Stimulated activated CD4-positive, alpha-beta T cell treated with anti-CD3 and anti-CD28 coated beads, Interleukin-4, amount 100 ng/mL, for 4 hours (primary cell): ENCODE results near the gene IER2.
"Not testable (repeated sequence)": the region's sequence is repeated elsewhere in the genome, so short reads cannot be mapped to it uniquely, and the experiment has no call there.

Experiments
- DNase-seq, 2 experiments: peaks; one replicate each; pipeline ENCODE4 v3.0.0-alpha.2; 2020

The IER2 gene

DNA sequence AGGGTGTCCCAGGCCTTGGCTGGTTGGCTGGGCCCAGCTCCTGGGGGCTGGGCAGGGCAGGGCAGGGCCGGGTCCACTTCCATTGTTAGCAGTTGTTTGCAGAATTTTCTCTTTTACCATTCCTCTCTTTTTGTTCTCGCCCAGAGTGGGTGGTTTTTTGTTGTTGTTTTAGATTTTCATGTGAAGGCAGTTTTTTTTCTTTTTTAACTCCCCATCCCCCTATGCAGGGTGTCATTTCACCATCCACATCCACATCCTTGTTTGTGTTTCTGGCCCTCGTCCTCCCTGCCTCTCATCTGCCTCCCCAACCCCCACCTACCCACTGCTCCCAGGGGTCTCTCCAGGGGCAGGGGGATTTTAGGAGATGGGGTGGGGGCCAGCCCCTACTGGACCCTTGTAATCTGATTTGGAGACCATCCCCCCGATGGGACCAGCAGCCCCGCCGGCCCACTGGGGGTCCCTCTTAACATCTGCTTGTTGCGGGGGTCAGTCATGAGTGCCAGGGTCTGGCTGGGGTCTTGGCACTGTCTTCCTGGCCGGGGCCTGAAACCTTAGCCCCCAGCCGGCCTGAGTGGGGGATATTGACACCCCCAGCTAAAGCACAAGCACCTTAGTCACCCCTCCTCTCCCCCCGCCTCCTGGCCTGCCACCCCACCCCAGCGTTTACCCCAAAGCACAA is 10.4 kb upstream of the IER2 start:
- DNase-seq, result no peak

DNA sequence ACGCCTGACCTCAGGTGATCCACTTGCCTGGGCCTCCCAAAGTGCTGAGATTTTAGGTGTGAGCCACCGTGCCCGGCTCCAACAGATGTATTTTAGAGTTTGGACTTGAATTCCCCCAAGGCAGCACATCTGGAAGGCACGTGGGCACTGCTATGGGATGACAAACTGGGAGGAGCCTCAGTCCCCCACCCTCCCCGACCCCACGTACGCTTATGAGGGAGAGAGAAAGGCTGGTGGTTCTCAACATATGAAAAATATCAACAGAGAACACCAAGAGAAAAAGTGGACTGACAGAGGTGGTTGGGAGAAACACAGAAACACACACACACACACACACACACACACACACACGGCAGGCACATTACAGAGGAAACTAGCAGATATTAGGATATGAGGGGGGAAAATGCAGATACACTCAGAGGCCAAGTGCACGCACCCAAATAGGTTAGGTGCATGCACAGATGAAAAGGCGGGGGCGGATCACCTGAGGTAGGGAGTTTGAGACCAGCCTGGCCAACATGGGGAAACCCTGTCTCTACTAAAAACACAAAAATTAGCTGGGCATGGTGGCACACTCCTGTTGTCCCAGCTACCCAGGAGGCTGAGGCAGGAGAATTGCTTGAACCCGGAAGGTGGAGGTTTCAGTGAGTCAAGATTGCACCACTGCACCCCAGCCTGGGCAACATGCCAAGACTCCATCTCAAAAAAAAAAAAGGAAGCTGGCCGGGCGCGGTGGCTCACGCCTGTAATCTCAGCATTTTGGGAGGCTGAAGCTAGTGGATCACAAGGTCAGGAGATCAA is 3.2 kb upstream of the IER2 start:
- DNase-seq, result no peak

DNA sequence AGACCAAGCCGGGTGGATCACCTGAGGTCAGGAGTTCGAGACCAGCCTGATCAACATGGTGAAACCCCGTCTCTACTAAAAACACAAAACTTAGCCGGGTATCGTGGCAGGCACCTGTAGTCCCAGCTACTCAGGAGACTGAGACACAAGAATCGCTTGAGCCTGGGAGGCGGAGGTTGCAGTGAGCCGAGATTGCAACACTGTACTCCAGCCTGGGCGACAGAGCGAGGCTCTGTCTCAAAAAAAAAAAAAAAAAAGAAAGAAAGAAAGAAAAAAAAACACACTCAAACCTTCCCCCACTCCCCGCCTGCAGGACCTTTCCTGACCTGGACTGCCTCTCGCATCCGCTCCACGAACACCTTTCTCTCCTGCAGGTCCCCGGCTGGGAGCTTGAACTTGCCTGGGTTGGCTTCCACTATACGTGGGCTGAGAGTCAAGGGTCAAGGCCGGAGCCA is 1.0 kb upstream of the IER2 start:
- not testable (repeated sequence) for DNase-seq

DNA sequence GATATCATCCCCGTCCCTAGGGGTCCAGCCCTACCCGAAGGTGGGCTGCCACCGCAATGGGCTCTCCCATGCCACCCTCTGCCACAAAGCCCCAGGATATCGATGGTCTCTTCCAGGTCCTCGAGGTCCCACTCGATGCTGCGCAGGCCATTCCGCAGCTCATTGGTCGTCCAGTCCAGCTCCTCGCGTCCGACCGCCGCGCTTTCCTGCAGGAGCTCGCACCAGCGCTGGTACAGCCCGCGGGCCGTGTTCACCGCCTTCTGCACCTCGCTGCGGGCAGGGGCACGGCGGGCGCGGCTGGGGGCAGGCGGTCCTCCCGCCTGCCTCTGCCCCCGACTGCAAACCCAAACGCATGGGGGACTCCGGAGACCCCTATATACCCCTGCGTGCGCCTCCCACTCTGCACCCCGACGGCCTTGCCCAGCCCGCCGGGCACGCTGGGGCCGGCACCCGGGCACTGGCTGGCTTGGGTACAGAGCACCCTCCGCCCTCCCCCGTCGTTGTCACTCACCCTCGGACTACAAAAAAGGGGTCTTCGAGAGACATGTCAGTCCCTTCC is 504 bp upstream of the IER2 start:
- no peak for DNase-seq

DNA sequence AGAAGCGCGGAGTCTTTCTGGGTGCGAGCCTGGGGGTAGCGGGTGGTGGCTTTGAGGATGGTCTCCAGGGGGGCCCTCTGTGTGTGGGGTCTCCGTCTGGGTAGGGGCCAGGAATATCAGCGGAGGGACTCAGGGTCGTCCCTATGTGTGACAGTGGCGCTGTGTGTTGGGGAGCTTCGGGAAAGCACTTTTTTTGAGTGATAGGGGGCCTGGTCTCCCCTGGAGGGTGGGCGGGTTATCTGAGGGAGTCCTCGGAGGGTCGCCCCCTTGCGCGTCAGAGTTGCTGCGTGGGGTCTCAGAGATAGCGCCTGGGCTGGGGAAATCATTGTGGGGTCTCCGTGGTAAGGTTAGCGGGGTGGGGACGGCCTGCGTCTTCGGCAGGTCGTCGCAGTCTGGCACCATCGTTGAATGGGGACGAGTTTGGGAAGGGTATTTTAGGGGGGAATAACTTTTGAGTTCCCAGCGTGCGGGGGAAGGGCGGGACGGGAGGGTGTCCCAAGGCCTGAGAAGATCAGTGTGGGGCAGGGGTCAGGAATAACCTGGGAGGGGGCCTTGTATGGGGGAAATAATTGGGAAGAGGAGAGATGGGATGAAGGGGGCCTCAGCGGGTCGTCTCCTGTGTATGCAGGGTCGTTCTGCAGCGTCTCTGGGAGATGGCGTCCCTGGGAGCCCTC is 857 bp downstream of the IER2 start:
- DNase-seq, result peak; percentile 23 to 29

DNA sequence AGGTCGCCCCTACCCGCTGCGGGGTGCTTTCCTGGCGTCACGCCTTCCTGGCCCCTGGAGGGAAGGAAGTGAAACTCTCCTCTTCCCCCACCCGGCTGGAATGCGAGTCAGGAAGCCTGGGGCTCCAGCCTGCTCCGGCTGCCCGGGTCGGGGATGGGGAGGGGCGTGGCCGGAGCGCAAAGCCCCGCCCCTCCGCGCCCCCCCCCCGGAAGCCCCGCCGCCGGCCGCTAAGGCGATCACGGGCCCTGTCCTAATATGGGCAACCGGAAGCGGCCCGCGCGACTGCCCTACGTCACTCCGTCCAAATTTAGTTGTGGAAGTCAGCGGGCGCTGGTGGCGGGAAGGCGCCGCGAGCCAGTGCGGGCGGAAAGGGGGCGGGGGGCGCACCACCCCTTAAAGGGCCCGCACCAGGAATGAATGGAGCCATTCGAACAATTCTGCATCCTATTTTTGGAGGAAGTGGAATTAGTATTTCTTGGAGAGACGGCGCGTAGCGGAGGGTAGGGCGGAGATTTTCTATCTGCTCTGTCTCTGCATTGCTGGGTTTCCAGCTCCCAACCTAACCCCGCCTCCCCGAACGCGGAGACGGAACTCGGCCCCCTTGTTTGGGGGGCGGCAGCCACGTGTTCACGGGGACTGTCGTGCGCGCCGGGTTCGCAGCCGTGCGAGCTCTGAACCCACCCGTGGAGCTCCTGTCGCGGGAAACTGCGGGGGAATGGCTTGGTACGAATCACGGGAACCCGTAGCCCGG is 1.6 kb downstream of the IER2 start:
- peak; percentile 94 for DNase-seq

DNA sequence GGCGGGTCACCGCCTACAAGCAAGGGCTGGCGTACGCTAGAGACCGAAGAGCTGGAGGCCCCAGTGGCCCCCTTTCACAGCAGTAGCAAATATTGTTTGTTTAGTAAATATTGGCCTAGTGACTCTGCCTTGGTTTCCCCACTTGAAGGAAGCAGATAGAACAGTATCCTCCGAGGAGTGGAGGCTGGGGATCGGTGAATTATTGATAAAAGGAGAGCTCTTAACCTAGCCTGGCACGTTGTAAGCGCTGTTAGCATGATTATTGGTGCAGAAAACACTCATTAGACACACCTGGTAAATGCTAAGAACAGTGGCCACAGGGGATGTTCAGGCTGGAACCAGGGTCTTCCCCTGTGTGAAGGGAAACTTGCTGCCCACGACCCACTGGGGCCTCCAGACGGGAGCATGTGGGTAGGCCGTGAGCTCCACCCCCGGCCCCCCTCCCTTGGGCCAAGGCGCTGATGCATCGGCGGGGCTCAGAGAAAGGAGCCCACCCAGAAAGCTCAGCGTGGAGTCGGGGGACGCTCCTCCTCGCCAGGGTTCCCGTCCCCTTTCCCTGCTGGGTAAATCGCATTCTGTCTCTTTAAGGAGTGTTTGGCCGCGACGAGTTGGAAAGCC is 2.3 kb downstream of the IER2 start:
- no peak for DNase-seq

DNA sequence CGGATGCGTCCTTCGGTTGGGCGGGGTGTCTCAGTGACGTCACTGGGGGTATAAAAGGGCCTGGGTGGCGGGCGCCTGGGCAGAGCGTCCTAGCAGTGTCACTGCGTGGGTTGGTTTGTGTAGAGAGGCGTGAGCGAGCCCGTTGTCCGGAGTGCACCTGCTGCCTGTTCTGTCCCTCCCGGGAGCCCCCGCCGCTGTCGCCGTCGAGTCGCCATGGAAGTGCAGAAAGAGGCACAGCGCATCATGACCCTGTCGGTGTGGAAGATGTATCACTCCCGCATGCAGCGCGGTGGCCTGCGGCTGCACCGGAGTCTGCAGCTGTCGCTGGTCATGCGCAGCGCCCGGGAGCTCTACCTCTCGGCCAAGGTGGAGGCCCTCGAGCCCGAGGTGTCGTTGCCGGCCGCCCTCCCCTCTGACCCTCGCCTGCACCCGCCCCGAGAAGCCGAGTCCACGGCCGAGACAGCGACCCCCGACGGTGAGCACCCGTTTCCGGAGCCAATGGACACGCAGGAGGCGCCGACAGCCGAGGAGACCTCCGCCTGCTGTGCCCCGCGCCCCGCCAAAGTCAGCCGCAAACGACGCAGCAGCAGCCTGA is 2.9 kb downstream of the IER2 start:
- peak; percentile 92 to 95 for DNase-seq

DNA sequence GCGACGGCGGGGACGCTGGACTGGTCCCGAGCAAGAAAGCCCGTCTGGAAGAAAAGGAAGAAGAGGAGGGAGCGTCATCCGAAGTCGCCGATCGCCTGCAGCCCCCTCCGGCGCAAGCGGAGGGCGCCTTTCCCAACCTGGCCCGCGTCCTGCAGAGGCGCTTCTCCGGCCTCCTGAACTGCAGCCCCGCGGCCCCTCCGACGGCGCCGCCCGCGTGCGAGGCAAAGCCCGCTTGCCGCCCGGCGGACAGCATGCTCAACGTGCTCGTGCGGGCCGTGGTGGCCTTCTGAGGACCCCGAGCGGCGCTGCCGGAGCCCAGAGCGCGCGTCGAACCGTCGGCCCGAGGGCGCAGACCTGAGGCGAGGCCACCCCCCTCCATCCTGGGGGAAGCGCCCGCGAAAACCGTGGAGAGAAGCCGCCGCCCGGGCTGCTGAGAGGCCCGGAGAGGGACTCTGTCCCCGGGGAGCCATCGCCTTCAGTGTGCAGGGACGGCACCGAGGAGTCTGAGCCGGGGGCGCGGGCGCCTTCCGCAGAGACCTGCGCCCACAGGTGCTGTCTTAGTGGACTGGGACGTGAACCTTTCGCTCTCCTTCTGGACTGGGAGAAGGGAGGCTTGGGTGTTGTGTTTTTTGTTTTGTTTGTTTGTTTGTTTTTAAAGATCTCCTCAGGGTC is 3.5 kb downstream of the IER2 start:
- peak; percentile 16 to 32 for DNase-seq

DNA sequence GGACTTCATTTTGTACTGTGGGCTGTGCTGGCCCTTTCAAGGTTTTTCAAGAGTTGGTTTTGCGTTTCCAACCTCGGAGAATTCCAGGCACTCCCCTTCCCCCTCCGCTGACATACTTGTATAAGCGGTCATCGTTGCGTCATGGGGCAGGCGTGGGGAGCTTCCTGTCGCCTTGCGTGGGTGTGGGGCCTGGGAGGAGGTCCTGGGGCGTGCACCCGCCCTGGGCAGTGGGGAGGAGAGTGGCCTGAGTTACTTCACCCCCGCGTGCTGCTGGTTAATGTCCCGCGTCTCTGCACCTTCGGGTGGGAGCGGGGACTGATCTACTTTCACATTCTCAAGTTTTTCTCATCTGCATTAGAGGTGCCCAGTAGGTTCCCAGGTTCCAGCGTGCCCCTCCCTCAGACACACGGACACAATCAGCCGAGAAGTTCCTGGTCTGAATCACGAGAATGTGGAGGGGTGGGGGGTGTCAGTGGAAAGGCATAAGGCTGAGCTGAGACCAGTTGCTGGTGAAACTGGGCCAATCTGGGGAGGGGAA is 4.1 kb downstream of the IER2 start:
- peak; percentile 61 to 63 for DNase-seq

DNA sequence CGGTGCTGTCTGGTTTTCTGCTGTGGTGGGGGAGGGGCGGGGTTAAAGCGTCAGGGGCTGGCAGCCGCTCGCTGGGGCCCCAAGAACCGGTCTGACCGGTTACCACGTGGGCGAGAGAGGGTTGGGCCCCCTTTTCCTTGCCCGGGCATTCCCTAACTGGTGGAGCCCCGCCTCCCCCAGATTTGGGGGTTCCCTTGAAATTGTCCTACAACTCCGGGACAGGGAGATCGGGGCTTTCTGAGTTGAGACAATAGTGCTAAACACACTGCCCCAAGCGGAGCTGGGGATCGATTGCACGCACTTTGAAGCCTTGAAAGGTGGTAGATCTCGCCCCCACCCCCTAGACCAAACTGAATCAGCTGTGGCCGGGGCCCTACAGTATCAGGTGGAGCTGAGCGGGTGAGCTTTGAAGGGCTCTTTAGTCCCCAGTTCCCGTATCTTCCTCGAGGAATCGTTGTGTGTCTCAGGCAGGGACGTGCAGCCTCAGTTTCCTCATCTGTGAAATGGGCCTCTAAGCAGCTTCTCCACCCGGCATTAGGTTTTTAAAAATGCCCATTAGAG is 4.8 kb downstream of the IER2 start:
- DNase-seq, result peak; percentile 71 to 79

DNA sequence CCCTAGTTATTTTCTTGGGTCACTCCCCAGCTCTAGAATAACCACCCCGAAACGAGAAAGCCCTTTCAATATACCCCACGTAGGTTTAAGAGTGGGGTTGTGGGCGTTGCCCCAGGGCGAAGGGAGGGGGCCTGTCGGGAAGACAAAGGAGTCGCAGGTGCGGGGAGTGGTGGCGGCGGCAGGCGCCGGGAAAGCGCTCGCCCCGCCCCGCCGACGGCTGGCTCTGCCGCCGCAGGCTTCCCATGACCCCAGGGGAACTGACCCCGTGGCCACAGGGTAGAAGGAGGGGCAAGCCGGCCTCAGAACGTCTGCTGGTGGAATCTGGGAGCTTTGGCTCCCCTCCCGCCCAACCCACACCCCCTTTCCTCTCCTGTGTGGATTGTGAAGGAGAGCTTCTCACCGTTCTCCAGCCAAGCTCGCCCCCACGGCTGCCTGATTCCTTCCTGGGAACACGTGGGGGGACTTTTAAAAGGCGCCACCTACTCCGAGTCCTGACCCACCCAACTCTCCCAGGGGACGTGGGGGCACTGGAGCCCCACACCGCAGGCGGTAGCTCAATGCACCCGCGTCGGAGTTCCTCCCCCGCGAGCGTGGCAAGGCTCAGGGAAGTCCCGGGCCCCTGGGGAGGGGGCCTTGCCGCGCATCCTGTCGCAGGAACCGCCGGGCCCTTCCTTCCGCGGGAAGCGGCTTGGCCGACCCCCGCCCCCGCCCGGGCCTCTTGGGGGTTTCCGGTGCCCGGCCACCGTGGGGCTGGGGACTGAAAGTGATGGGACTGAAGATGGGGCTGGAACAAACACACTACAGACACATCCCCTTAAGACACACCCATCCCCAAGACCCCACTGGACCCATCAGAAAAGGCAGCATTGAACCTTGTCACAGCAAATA is 5.5 kb downstream of the IER2 start:
- peak; percentile 63 to 74 for DNase-seq

DNA sequence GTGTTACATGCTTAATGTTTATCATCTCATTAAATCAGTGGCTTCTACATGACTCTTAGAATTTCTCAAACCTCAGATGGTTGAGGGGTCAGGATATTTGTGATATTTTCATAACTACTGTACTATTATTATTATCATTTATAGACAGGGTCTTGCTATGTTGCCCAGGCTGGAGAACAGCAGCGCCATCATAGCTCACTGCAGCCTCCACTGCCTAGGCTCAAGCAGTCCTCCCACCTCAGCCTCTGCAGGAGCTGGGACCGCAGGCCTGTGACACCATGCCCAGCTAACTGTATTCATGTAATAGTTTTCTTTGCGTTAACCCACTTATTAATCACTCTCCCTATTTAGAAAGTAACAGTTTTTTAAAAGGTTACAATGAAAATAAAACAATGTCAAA is 9.5 kb downstream of the IER2 start:
- no peak for DNase-seq

DNA sequence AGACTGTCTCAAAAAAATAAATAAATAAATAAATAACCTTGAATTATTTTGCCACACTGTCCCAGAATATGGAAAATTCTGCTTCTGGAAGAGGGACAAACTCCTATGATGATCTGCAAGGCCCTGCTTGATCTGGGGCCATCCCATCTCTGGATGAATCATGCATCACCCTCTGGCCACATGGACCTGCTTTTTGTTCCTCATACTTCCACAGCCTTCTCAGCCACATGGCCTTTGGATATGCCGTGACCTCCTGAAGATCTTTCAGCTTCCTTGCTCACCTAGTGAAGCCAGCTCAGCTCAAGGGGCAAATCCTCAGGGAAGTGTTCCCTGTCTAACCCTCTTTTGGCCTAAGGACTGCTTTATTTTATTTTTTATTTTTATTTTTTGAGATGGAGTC is 10.3 kb downstream of the IER2 start:
- no peak for DNase-seq

DNA sequence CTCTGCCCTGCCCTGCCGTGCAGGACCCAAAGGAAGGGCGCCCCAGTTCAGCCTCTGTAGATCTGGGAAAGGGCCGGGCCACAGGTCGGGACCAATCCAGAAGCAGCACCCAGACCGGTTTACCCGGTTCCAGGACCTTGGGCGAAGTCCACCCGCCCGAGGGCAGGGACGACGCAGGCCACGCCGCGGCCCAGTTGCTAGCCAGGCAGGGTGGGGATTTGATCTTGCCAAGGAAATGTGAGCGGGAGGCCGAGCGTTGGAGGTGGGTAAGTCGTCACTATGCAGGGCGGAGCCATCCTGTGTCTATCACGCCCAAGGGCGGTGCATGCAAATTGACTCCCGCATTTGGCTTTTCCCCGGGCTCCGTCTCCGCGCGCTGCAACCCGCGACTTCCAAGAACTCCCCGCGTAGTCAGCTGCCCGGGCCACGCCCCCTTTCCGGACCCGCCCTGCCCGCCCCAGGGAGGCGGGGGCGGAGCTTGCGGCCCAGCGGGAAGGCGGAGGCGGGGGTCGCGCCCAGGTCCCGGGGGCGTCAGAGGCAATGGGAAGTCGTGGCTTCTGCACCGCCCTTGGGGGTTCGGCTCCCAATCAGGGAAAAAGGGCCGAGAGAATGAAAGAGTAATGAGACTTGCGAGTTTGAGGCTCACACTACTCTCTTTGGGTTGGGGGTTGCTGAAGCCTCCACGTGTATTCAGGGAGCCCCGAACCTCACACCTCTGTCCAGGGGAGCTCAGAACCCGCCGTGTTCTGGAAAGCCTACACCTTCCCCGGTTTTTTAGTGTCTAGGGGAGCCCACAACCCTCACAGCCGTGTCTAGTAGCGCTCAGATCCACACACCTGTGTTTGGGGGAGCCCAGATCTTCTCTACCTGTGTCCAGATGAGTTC is 12.8 kb downstream of the IER2 start:
- DNase-seq, result peak; percentile 83 to 93

DNA sequence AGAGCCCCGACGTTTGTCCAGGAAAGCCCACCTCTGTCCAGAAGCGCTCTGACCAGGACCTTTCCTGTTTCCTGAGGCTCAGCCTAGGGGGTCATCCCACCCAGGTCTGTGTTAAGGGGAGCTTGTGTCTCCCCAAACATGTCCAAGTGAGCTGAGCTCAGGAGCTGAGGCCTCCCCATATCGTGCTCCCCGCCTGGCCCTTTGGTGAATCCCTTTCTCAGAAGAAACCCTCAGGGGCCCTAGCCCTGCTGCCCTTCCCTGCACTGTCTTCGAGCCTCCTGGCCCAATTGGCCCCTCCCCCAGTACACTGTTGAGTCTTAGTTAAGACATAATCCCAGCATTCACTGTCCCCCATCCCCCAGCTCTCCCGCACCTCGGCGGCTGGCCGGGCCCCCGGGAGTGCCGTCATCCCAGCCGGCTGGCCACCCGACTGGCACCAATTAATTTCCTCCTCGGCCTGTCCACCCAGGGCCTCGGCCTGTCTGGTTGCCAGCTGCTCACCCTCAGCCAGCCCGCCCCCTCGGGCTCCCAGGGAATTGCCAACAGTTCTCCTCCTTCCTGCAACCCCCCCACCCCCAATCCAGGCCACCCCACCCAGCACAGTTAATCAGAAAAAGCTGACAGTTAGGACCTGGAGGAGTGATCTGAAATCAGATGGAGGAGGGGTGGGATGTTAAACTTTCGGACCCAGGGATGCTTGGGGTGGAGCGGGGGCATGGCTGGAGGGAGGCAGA is 13.6 kb downstream of the IER2 start:
- DNase-seq, result peak; percentile 24 to 31

DNA sequence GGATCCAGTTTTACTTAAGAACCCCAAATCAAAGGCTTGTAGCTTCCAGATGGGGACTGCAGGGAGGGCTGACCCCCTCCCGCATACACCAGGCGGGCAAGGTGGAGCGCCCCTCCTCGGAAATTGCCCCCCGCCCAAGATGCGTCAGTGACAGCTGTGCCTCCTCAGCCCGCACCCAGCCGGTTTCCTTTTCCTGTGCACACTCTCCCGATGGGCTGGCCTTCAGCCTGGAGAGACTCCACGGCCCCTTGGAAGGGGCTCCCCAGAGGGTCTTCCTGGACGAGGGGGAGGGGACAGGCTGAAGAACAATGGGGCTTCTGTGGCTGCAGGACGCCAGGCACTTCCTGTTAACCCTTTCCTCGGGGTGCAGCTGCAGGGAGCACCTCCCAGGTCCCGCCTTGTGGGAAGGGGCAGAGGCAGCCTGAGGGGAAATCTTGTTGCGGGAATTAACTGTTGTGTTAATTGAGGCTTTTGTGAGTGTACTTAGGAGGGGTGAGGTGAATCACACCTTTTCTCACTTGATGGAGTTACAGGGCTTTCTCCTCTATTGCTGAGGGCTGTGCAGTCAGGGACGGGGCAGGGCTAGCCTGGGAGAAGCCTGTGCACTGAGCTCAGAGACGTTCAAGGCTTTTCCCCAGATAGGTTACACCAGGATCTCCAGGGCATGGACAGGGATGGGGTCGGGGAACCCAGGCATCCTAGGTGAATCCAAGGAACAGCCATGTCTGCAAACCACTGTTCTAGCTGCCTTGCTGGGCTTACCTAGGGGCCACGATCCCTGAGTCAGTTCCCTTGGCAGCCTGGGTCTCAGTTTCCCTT is 14.3 kb downstream of the IER2 start:
- peak in 1 of 2 experiments; percentile 30 for DNase-seq
